Keratinocyte (primary cell): Measurements from ENCODE around the gene HSD11B2. TPM values are rescaled to one million over a fixed set of nuclear protein-coding genes. Genes with fewer than 3 reads are reported as not detected.

Experiments
- DNase-seq: peaks from one replicate; pipeline ENCODE4 v3.0.0-alpha.2; 2011; ENCODE audit warnings: low read depth, missing footprints, low spot score
- FAIRE-seq: peaks from 2 replicates; lab custom pipeline; 2011; peaks lifted over from hg19 to GRCh38; lab: Jason Lieb, UNC
- H2AFZ ChIP-seq: 2 replicates; pipeline ENCODE4 v1.6.0; 2012; ENCODE audit warnings: low read length, control low read depth, inconsistent platforms; ENCODE audit not compliant: control insufficient read depth
- H3K27ac ChIP-seq: 2 replicates; pipeline ENCODE4 v1.5.1; 2011; ENCODE audit warnings: low read length; ENCODE audit not compliant: control insufficient read depth, insufficient read depth
- H3K27me3 ChIP-seq: 3 replicates; pipeline ENCODE4 v1.6.0; 2011; ENCODE audit warnings: low read length; ENCODE audit not compliant: control insufficient read depth, insufficient read depth; ENCODE audit errors: extremely low read depth
- H3K36me3 ChIP-seq, 2 experiments: 2 replicates in 1 of 2; 3 replicates in 1 of 2; pipeline ENCODE4 v1.5.1; 2011; ENCODE audit warnings: low read length in 2 of 2, mild to moderate bottlenecking in 1 of 2; ENCODE audit not compliant: control insufficient read depth in 2 of 2, insufficient read depth in 2 of 2; ENCODE audit errors: extremely low read depth in 1 of 2
- H3K4me1 ChIP-seq: 3 replicates; pipeline ENCODE4 v1.5.1; 2011; ENCODE audit warnings: low read length; ENCODE audit not compliant: control insufficient read depth, insufficient read depth; ENCODE audit errors: extremely low read depth
- H3K4me2 ChIP-seq: 3 replicates; pipeline ENCODE4 v1.6.0; 2011; ENCODE audit warnings: low read depth, low read length; ENCODE audit not compliant: control insufficient read depth, insufficient read depth; ENCODE audit errors: extremely low read depth
- H3K4me3 ChIP-seq, 3 experiments: fragments of 200-600 bp in 1 of 3; sonication (generic) in 1 of 3; 2 replicates in 2 of 3; 3 replicates in 1 of 3; pipeline ENCODE4 v1.5.1; 2011 to 2016; ENCODE audit warnings: low read length in 3 of 3, mild to moderate bottlenecking in 3 of 3, control low read depth in 2 of 3, inconsistent platforms in 1 of 3, low read depth in 1 of 3, mixed read lengths in 1 of 3, mixed run types in 1 of 3, moderate library complexity in 1 of 3; ENCODE audit not compliant: control insufficient read depth in 2 of 3, insufficient read depth in 2 of 3; ENCODE audit errors: extremely low read depth in 1 of 3
- H3K79me2 ChIP-seq: 2 replicates; pipeline ENCODE4 v1.6.0; 2012; ENCODE audit warnings: low read length; ENCODE audit not compliant: control insufficient read depth, insufficient read depth
- H3K9ac ChIP-seq: 3 replicates; pipeline ENCODE4 v1.6.0; 2011; ENCODE audit warnings: low read length; ENCODE audit not compliant: control insufficient read depth, insufficient read depth; ENCODE audit errors: extremely low read depth
- H3K9me1 ChIP-seq: 3 replicates; pipeline ENCODE4 v1.6.0; 2011; ENCODE audit warnings: low read length; ENCODE audit not compliant: control insufficient read depth, insufficient read depth; ENCODE audit errors: extremely low read depth
- H3K9me3 ChIP-seq: 2 replicates; pipeline ENCODE4 v1.5.1; 2012; ENCODE audit warnings: low read depth, low read length; ENCODE audit not compliant: control insufficient read depth
- H4K20me1 ChIP-seq: 3 replicates; pipeline ENCODE4 v1.6.0; 2011; ENCODE audit warnings: low read length; ENCODE audit not compliant: control insufficient read depth, insufficient read depth; ENCODE audit errors: extremely low read depth
- CTCF ChIP-seq, 3 experiments: IDR thresholded peaks in 1 of 3; conservative IDR thresholded peaks in 1 of 3; optimal IDR thresholded peaks in 1 of 3; 2 replicates in 2 of 3; 3 replicates in 1 of 3; pipeline versions ENCODE3 to v1.5.1; 2011; ENCODE audit warnings: low read length in 3 of 3, mild to moderate bottlenecking in 3 of 3, moderate library complexity in 2 of 3, control low read depth in 1 of 3, inconsistent platforms in 1 of 3; ENCODE audit not compliant: insufficient read depth in 2 of 3; ENCODE audit errors: extremely low read depth in 1 of 3
- EZH2 ChIP-seq: IDR thresholded peaks from one replicate; pipeline ENCODE4 v1.6.1; 2012; ENCODE audit warnings: inconsistent platforms, mild to moderate bottlenecking, low read length, moderate library complexity
- dilution Hi-C: fragments of 300-500 bp; cut with MboI; formaldehyde crosslinking; loops from one replicate; pipeline ENCODE4 v1.7.0; 2020; ENCODE audit warnings: low sequenced_read_pairs; ENCODE audit not compliant: extremely low pct_ligation_motif_present
- polyA plus RNA-seq, 5 experiments: library from polyadenylated mRNA; depleted of rRNA in 3 of 5; stranded (reverse) in 3 of 5; stranded (forward) in 1 of 5; unstranded in 1 of 5; fragments of >200 nt; gene quantifications; 1 replicate in 1 of 5; 2 replicates in 3 of 5; 3 replicates in 1 of 5; pipeline versions ENCODE4 v1.2.1 to v1.2.3, GENCODE V29; 2011 to 2012; ENCODE audit warnings: missing spikeins in 2 of 5, low read depth in 1 of 5, low replicate concordance in 1 of 5

The HSD11B2 gene
- polyA plus RNA-seq, 1 donor (not counting 4 experiments of a cell fraction or from before 2014, with no cell fraction given) = 0.93 TPM

GRCh38 chr16:67463059-67463458 is 32.1 kb downstream of the HSD11B2 start:
- no peak overlapping the region for H3K9ac ChIP-seq
- no peak overlapping the region for H3K4me3 ChIP-seq
- H3K36me3 ChIP-seq = peaks cover 16 to 19% of the 10 kb centered on the region in 2 experiments
- H3K4me2 ChIP-seq = no peak overlapping the region
- peaks cover 16% of the 10 kb centered on the region for H3K9me1 ChIP-seq
- H3K27me3 ChIP-seq = no peaks in the 10 kb centered on the region
- peaks cover 21% of the 10 kb centered on the region for H3K4me1 ChIP-seq
- peaks cover 32% of the 10 kb centered on the region for H4K20me1 ChIP-seq
- dilution Hi-C loops = no loop called here
- H3K79me2 ChIP-seq = peaks cover 64% of the 10 kb centered on the region
- no peak overlapping the region for H3K27ac ChIP-seq
- FAIRE-seq (no peak), DNase-seq (no peak)
- no peaks in the 10 kb centered on the region for H3K9me3 ChIP-seq
- H2AFZ ChIP-seq = no peak overlapping the region
- TF ChIP-seq EZH2 = no peak
- TF ChIP-seq CTCF (optimal IDR thresholded peaks at IDR 0.05 in 1 of 3, IDR thresholded peaks at IDR 0.05 in 1 of 3, conservative IDR thresholded peaks at IDR 0.05 in 1 of 3; ENCODE audit: extremely low read depth in 1 of 3, insufficient read depth in 2 of 3, low read length in 3 of 3) = no peak

DNA sequence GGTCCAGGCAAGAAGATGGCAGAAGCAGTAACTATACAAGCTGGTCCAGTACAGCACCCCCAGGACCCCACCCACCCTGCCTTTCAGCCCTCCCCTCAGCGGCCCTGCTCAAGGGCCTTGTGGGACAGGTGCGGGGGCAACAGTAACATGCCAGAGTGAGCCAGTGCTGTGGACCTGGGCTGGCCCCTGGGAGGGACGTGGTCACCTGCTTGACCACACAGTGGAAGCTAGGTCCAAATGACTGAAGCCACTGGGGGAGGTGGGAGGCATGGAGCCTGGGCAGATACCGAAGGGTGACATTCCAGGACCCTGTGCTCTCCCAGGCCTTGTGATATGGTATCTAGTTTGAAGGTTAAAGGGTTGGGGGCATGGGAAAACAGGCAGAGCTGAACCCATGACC is 32.8 kb downstream of the HSD11B2 start:
- Histone ChIP-seq H3K9me3 (no peaks in the 10 kb centered on the region), H3K36me3 (peaks cover 16 to 19% of the 10 kb centered on the region in 2 experiments), H3K4me2 (no peak overlapping the region), H3K27me3 (no peaks in the 10 kb centered on the region), H3K27ac (no peak overlapping the region), H3K4me3 (no peak overlapping the region), H4K20me1 (peaks cover 32% of the 10 kb centered on the region), H2AFZ (no peak overlapping the region), H3K9me1 (peaks cover 16% of the 10 kb centered on the region), H3K9ac (no peak overlapping the region), H3K4me1 (peaks cover 25% of the 10 kb centered on the region), H3K79me2 (peaks cover 70% of the 10 kb centered on the region)
- no peak for TF ChIP-seq EZH2
- no peak for TF ChIP-seq CTCF (optimal IDR thresholded peaks at IDR 0.05 in 1 of 3, IDR thresholded peaks at IDR 0.05 in 1 of 3, conservative IDR thresholded peaks at IDR 0.05 in 1 of 3; ENCODE audit: extremely low read depth in 1 of 3, insufficient read depth in 2 of 3, low read length in 3 of 3)
- no peak for FAIRE-seq
- dilution Hi-C loops = no loop called here
- no peak for DNase-seq
